AG04449 (cell line): ENCODE data around the gene IFI35.

Experiments
- CTCF ChIA-PET: fragments of 350-600 bp; formaldehyde crosslinking; extraction: SDS; loops from one replicate; lab custom pipeline; 2021; ENCODE audit warnings: antibody characterized with exemption; lab: Yijun Ruan, JAX
- POLR2A ChIA-PET: fragments of 400-600, 350-600 bp; formaldehyde crosslinking; extraction: SDS; loops from one replicate; lab custom pipeline; 2020; ENCODE audit warnings: antibody characterized with exemption, inconsistent platforms; lab: Yijun Ruan, JAX
- DNase-seq: peaks from one replicate; pipeline ENCODE4 v3.0.0-alpha.2; 2010; ENCODE audit warnings: low read depth, low spot score
- H3K4me3 ChIP-seq: 2 replicates; pipeline ENCODE4 v1.5.1; 2011; ENCODE audit warnings: low read depth, mild to moderate bottlenecking, control low read depth, low read length
- TF ChIP-seq, protein P1 (sequence below): IDR thresholded peaks from one replicate; pipeline ENCODE4 v1.5.1; 2011; ENCODE audit warnings: mild to moderate bottlenecking, moderate library complexity, low read length, control low read depth, inconsistent platforms; ENCODE audit not compliant: insufficient read depth; ENCODE audit errors: missing control alignments

IFI35 gene

GRCh38 chr17:43016216-43016615, 9.6 kb downstream of the IFI35 start:
- POLR2A ChIA-PET: no interaction called here

GRCh38 chr17:43018008-43018853, 11.6 kb downstream of the IFI35 start:
- CTCF ChIA-PET: interaction anchor here (1.0 to 1.4 kb wide), 2 partner anchors 11 to 21 kb away, joined by 3 to 4 read pairs; partner anchors contain the start of gene IFI35
- POLR2A ChIA-PET: no interaction called here
- DNase-seq: no peak
- TF ChIP-seq, protein P1, sequence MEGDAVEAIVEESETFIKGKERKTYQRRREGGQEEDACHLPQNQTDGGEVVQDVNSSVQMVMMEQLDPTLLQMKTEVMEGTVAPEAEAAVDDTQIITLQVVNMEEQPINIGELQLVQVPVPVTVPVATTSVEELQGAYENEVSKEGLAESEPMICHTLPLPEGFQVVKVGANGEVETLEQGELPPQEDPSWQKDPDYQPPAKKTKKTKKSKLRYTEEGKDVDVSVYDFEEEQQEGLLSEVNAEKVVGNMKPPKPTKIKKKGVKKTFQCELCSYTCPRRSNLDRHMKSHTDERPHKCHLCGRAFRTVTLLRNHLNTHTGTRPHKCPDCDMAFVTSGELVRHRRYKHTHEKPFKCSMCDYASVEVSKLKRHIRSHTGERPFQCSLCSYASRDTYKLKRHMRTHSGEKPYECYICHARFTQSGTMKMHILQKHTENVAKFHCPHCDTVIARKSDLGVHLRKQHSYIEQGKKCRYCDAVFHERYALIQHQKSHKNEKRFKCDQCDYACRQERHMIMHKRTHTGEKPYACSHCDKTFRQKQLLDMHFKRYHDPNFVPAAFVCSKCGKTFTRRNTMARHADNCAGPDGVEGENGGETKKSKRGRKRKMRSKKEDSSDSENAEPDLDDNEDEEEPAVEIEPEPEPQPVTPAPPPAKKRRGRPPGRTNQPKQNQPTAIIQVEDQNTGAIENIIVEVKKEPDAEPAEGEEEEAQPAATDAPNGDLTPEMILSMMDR: no peak
- H3K4me3 ChIP-seq: no peak overlapping the region

More at GRCh38 chr17:43016216-43016615, 9.6 kb downstream of the IFI35 start:
- DNase-seq: no peak
- TF ChIP-seq, protein P1: no peak
- CTCF ChIA-PET: no interaction called here
- H3K4me3 ChIP-seq: no peak overlapping the region

DNA sequence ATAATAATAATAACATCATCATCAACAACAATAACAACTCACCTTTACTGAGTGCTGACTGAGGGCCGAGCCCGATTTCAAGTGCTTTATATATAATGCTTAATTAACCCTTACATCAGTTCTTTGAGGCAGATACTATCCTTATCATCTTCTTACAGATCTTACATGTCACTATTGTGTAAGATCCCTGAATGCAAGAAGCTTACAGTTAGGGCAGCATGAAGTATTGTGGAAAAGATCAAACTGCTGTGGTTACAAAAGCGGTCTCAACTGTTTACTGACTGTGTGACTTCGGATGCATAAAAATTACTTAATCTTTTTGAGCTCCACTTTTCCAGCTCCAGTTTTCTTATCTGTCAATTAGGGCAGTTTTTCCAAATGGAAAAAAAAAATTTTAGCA, 12.3 kb downstream of the IFI35 start:
- POLR2A ChIA-PET: no interaction called here
- TF ChIP-seq, protein P1: no peak
- no peak overlapping the region for H3K4me3 ChIP-seq
- no peak for DNase-seq
- CTCF ChIA-PET: interaction anchor here (1.0 to 1.4 kb wide), 2 partner anchors 12 to 21 kb away, joined by 3 to 4 read pairs; partner anchors contain the start of gene IFI35

GRCh38 chr17:43019418-43019817, 12.8 kb downstream of the IFI35 start:
- no peak for DNase-seq
- ChIA-PET POLR2A (no interaction called here), CTCF (interaction anchor here (1.0 to 1.4 kb wide), 2 partner anchors 12 to 22 kb away, joined by 3 to 4 read pairs; partner anchors contain the start of gene IFI35)
- TF ChIP-seq, protein P1: no peak
- H3K4me3 ChIP-seq: no peak overlapping the region

DNA sequence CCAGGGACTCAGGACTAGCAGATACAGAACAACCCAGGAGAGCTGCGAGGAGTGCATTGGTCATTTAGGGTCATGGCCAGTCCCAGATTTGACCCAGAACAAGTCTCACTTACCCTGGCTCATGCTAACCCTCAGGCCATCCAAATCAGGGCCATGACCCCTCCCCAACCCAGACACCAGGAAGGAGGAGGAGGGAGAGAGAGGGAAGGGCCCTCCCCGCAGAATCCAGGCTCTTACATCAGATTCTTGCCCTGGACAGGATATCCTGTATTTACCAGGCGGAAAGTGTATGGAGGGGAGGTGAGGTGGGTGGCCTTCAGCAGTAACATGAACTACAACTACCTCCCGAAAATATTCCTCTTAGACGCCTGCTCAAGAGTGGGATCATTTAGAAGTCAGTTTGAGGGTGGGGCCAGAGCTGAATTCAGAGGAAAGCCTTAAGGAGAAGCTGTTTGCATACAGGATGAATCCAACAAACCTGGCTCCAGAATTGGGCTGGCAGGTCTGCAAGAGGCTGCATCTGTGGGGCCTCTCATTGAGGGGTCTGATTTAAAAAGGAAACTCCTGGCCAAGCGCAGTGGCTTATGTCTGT, 13.5 kb downstream of the IFI35 start:
- ChIA-PET POLR2A (interaction anchor here (0.6 kb wide), 1 partner anchor 180 kb away, joined by 3 read pairs; no protein-coding TSS in a partner anchor), CTCF (interaction anchor here (1.3 to 2.2 kb wide), 3 partner anchors 9 to 151 kb away, joined by 3 to 6 read pairs (median 4); partner anchors contain the start of genes NBR1 and RPL27)
- no peak overlapping the region for H3K4me3 ChIP-seq
- no peak for DNase-seq
- TF ChIP-seq, protein P1: no peak
